Ovary (tissue), 9 donors: ENCODE measurements around the gene PXT1. TPM values are rescaled to one million over a fixed set of nuclear protein-coding genes. Genes with fewer than 3 reads are reported as not detected.

ENCODE experiments used
- DNase-seq, 5 donors: peaks; one replicate each; pipeline ENCODE4 v3.0.0-alpha.2; 2019 to 2020
- H3K27ac ChIP-seq, 2 donors: fragments of 200-600 bp; one replicate each; pipeline versions ENCODE4 v1.5.1 to v1.8.0; 2019 to 2022
- H3K27me3 ChIP-seq: fragments of 200-600 bp; one replicate; pipeline ENCODE4 v1.8.0; 2022
- H3K36me3 ChIP-seq: fragments of 200-600 bp; sonication (generic); one replicate; pipeline ENCODE4 v1.5.1; 2019
- H3K4me1 ChIP-seq: one replicate; pipeline ENCODE4 v1.8.1; 2013; ENCODE audit warnings: mild to moderate bottlenecking, moderate library complexity; ENCODE audit not compliant: insufficient read depth
- H3K4me3 ChIP-seq: fragments of 200-600 bp; sonication (generic); one replicate; pipeline ENCODE4 v1.5.1; 2017
- H3K9me3 ChIP-seq, 2 donors: fragments of 200-600 bp in 1 of 2; sonication (generic) in 1 of 2; one replicate each; pipeline versions ENCODE4 v1.5.1 to v1.8.1; 2013 to 2019; ENCODE audit warnings: mild to moderate bottlenecking in 1 of 2, moderate library complexity in 1 of 2
- CTCF ChIP-seq, 3 donors: fragments of 450-650 bp in 2 of 3; fragments of 200-600 bp in 1 of 3; IDR thresholded peaks; one replicate each; pipeline versions ENCODE4 v1.5.1 to v1.8.0; 2016 to 2022; ENCODE audit warnings: antibody characterized with exemption in 3 of 3, mild to moderate bottlenecking in 1 of 3
- EP300 ChIP-seq: sonication (generic); formaldehyde crosslinking; IDR thresholded peaks from one replicate; pipeline ENCODE4 v1.6.1; 2017; ENCODE audit warnings: antibody characterized with exemption
- POLR2A ChIP-seq: fragments of 450-650 bp; IDR thresholded peaks from one replicate; pipeline ENCODE4 v1.6.1; 2017; ENCODE audit warnings: antibody characterized with exemption, mild to moderate bottlenecking, moderate library complexity
- WGBS, 3 donors: extraction: QIAGEN DNeasy Blood & Tissue Kit in 1 of 3; methylation state at CpG; one replicate each; pipeline versions ENCODE4 v1.1.5 to v1.1.7; 2013 to 2017; 5-methylcytosine and 5-hydroxymethylcytosine counted together
- intact Hi-C, 4 donors: fragments of 100-400 bp; cut with DNase I; formaldehyde crosslinking; loops; one replicate each; pipeline versions ENCODE4 v1.11.0 to v1.15.1; 2022 to 2023
- polyA plus RNA-seq, 2 donors: library from polyadenylated mRNA; stranded (reverse); fragments of 200-250 nt in 1 of 2; fragments of 350-450 nt in 1 of 2; fragmentation: Illumina TruSeq in 1 of 2; extraction: RNeasy Lipid Tissue Mini Kit (QIAGEN cat#74804) in 1 of 2; gene quantifications; one replicate each; pipeline ENCODE4 v1.2.3, GENCODE V29; 2013 to 2014
- total RNA-seq, 7 donors: library from RNA; depleted of rRNA in 2 of 7; stranded (reverse); fragments of >200 nt in 2 of 7; fragmentation: NEBNext Ultra II Directional in 3 of 7; extraction: Animal tissue kit (Norgen Biotek cat#: 25700) in 3 of 7; gene quantifications; one replicate each; pipeline versions ENCODE4 v1.1.0 to v1.2.4, GENCODE V29; 2016 to 2023
- donor health status: DM: no; HTN: no; CAD: no; lungs with moderate emphysema.
- donor health status: DM: no; HTN: no; CAD: no.
- donor health status: Bipolar disorder and iron deficiency.
- donor health status: DM: yes; HTN: yes; CAD: no.
- donor health status: DM: no; HTN: no; CAD: no.
- donor health status: DM: yes; HTN: yes; CAD: no.

PXT1 gene
- total and polyA plus RNA-seq, 9 donors = not detected

DNA sequence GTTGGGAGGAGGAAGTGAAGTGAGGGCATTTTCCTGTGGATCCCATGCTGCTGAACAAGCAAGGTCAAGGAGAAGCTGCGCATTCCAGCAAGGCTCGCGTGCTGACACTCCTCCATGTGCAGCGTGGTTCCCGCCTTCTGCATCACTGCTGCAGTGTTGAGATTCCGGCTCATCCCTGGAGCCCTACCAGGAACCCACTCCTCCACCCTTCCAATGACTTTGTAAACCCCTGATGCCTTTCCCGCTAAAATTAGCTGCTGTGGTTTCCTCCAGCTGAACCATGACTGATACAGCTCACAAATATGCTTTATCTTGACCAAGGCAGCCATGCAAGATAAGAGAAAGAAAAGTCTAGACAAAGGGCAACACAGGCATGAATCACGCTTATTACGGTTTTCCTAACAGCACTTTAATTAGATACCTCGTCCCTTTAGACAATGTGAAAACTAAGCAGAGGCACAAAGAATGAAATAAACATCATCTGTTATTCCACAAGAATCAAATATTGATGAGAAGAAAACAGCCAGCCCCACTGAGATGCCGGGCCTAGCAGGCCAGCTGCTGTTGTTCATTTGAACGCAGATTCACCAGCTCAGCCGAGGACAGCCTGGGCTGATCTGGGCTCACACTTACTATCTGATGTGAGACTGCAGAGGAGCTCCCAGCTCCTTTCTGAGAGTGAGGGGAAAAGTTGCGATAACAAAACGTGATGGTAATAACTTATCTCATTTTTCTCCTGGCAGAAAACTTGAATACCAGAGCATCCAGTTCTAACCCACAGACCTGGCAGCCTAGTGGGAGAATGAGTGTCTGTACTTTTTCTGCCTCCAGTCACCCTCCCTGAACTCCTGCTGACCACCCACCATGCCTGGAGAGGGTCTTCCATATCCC lies 91.7 kb downstream of the PXT1 start:
- intact Hi-C loops = no loop called here

DNA sequence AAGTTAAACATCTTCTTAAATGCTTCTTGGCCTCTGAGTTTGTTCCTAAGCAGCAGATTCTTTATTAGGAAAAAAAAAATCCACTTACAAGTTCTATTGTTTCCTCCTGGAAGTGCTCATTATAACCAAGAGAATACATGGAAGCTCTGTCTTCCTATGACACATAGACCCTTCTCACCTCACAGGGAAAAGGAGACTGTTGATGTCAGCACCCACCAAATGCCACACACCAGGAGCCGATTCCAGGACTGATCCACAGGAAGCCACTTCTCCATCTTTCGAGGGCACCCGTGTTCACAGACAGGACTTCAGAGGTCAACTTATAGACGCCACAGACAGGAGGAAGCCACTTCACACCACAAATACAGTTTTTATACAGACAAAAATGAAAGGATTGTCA lies 92.6 kb downstream of the PXT1 start:
- Histone ChIP-seq H3K27me3 (no peaks in the 10 kb centered on the region), H3K9me3 (no peaks in the 10 kb centered on the region), H3K36me3 (no peaks in the 10 kb centered on the region), H3K4me1 (peaks cover 6% of the 10 kb centered on the region), H3K27ac (peak overlapping the region in 1 of 2 donors; percentile 76), H3K4me3 (no peak overlapping the region)
- TF ChIP-seq POLR2A (no peak), EP300 (no peak), CTCF (IDR thresholded peaks at IDR 0.05) (no peak)
- peak in 1 of 5 donors; percentile 28 for DNase-seq
- intact Hi-C loops = no loop called here
- WGBS, 3 donors = 73 to 79% (median 78%) methylated on average over 4 of the region's 4 CpGs

More for the DNA sequence above, 91.7 kb downstream of the PXT1 start:
- Histone ChIP-seq H3K9me3 (no peaks in the 10 kb centered on the region), H3K4me3 (no peak overlapping the region), H3K36me3 (no peaks in the 10 kb centered on the region), H3K4me1 (peaks cover 6% of the 10 kb centered on the region), H3K27ac (peak overlapping the region; percentile 1 to 76), H3K27me3 (no peaks in the 10 kb centered on the region)
- 9 to 14% (median 10%) methylated on average over 15 of the region's 15 CpGs for WGBS, 3 donors
- DNase-seq = peak; percentile 69 to 86 (median 78)
- TF ChIP-seq EP300 (peak; percentile 75), CTCF (IDR thresholded peaks at IDR 0.05) (no peak)

DNA sequence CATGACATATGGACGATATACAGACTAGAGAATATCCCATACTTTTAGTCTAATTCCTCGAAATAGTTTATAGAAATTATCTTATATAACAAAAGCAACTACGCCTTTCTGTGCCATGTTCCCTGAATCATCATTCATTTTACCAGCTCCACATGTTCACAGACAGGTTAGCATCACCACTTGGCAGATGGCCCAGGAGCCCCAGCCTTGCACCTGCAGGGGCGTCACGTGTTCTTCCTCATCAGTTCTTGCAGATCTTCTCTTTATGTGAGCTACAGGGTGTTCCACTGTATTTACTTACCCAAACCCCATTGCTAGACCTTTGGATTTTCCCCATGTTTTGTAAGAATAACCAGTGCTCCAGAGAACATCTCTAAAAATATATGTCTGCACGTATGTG lies 93.4 kb downstream of the PXT1 start:
- intact Hi-C loops = no loop called here
- 93 to 94% (median 94%) methylated on average over 6 of the region's 6 CpGs for WGBS, 3 donors
- no peak overlapping the region for H3K27ac ChIP-seq

DNA sequence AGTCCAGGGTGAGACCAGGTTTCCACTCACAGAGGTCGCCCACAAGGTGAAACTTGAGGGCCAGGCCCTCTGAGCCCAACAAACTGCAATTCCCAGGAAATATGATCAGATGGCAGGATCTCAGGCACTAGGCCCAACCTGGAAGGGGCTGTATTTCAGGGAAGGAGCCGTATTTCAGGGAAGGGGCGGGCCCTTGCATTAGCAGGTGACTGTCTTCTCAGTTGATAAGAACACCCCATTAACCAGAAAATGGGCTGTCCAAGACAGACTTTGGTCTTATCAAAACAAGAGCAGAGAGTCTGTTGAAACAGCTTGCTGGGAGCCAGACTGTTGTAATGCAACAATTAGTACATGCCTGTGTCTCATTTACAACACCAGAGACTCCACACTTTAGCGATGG lies 95.0 kb downstream of the PXT1 start:
- intact Hi-C loops = no loop called here
- no peak overlapping the region for H3K27ac ChIP-seq
- TF ChIP-seq EP300 = no peak
- TF ChIP-seq POLR2A = no peak
- no peak for TF ChIP-seq CTCF (IDR thresholded peaks at IDR 0.05)
- H3K4me3 ChIP-seq = no peak overlapping the region
- peaks cover 6% of the 10 kb centered on the region for H3K4me1 ChIP-seq
- H3K36me3 ChIP-seq = no peaks in the 10 kb centered on the region
- H3K9me3 ChIP-seq = no peaks in the 10 kb centered on the region
- H3K27me3 ChIP-seq = no peaks in the 10 kb centered on the region
- peak in 1 of 5 donors; percentile 12 for DNase-seq
- WGBS, 3 donors = 69 to 85% (median 84%) methylated on average over 4 of the region's 4 CpGs

More for the DNA sequence above, 93.4 kb downstream of the PXT1 start:
- Histone ChIP-seq H3K36me3 (no peaks in the 10 kb centered on the region), H3K4me3 (no peak overlapping the region), H3K4me1 (peaks cover 6% of the 10 kb centered on the region), H3K9me3 (no peaks in the 10 kb centered on the region), H3K27me3 (no peaks in the 10 kb centered on the region)
- TF ChIP-seq POLR2A (no peak), CTCF (IDR thresholded peaks at IDR 0.05) (no peak), EP300 (no peak)
- DNase-seq = peak in 1 of 5 donors; percentile 47
